ENCODE measurements around the gene SYVN1. TPM values are rescaled to one million over a fixed set of nuclear protein-coding genes. Genes with fewer than 3 reads are reported as not detected.

SYVN1 gene
- polyA plus RNA-seq, 2 of the 4 experiments (the other 2 are of a cell fraction), result 21.4 to 25.1 TPM

DNA sequence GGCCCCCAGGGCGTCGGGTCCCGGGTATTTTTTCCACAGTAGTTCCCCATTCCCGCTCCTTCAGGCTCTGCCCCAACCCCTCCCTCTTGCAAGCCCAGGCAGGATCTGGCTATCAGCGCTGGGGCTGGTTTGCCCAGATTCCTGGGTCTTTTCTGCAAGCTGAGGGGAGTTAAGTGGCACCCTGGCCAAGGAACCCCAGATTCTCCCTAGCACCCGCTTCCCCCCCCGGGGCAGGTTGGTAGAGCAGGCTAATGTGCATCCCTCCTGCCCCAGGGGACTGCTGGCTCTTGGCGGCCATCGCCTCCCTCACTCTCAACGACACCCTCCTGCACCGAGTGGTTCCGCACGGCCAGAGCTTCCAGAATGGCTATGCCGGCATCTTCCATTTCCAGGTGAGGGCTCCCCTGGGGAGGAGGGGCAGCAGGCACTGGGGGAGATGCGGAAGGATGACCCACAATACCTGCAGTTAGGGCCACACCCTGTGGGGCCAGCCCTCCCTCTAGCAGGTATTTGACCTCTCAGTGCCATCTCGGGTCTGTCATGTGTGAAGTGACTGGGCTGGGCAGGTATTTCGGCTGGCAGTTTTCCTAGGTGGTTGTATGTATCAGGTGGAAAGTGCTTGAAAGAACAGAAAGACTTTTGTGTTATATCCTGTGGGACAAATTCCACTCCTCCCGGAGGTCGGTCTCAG is 49.0 kb upstream of the SYVN1 start:
- POLR2A ChIA-PET, result interaction anchor here (0.9 to 2.3 kb wide), 2 partner anchors 61 to 72 kb away, joined by 3 to 20 read pairs; partner anchors contain the start of genes FAU, MRPL49 and TM7SF2
- ATAC-seq, result no peak
- DNase-seq (ENCODE audit: low read depth in 1 of 2, low spot score in 1 of 2), result no peak
- TF ChIP-seq SREBF2 (IDR thresholded peaks at IDR 0.05) (no peak), ZC3H11A (IDR thresholded peaks at IDR 0.05) (no peak), FOSB (CRISPR knock-in tag; IDR thresholded peaks at IDR 0.05) (no peak), KDM5A (IDR thresholded peaks at IDR 0.05) (no peak), ZSCAN20 (CRISPR knock-in tag; IDR thresholded peaks at IDR 0.05) (no peak), POLR2A (IDR thresholded peaks at IDR 0.05; ENCODE audit: low read length) (no peak), FOXS1 (CRISPR knock-in tag; IDR thresholded peaks at IDR 0.05) (no peak), HOXB5 (CRISPR knock-in tag; IDR thresholded peaks at IDR 0.05) (no peak)
- TF ChIP-seq, protein P1, sequence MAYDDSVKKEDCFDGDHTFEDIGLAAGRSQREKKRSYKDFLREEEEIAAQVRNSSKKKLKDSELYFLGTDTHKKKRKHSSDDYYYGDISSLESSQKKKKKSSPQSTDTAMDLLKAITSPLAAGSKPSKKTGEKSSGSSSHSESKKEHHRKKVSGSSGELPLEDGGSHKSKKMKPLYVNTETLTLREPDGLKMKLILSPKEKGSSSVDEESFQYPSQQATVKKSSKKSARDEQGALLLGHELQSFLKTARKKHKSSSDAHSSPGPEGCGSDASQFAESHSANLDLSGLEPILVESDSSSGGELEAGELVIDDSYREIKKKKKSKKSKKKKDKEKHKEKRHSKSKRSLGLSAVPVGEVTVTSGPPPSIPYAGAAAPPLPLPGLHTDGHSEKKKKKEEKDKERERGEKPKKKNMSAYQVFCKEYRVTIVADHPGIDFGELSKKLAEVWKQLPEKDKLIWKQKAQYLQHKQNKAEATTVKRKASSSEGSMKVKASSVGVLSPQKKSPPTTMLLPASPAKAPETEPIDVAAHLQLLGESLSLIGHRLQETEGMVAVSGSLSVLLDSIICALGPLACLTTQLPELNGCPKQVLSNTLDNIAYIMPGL (CRISPR knock-in tag; IDR thresholded peaks at IDR 0.05; ENCODE audit: borderline replicate concordance), result no peak
- TF ChIP-seq, protein P2, sequence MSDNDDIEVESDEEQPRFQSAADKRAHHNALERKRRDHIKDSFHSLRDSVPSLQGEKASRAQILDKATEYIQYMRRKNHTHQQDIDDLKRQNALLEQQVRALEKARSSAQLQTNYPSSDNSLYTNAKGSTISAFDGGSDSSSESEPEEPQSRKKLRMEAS (IDR thresholded peaks at IDR 0.05), result no peak
- CTCF ChIA-PET, result interaction anchor here (1.2 to 3.9 kb wide), 2 partner anchors 22 to 132 kb away, joined by 3 to 22 read pairs; no protein-coding TSS in a partner anchor
- no peak for FAIRE-seq
- no peaks in the 10 kb centered on the region for H3K9me3 ChIP-seq
- H3K27ac ChIP-seq, result peak overlapping the region; percentile 99; a peak in 3 of 6 replicates
- H3K4me3 ChIP-seq, result no peak overlapping the region; the same call in 1 of the 3 replicates
- peak overlapping the region; percentile 97 for H3K4me2 ChIP-seq
- WGBS (ENCODE audit: missing lambda C conversion rate), result 86% methylated on average over 17 of the region's 19 CpGs
- H3K4me1 ChIP-seq, result peaks cover 17% of the 10 kb centered on the region; the same call in 2 of the 3 replicates

DNA sequence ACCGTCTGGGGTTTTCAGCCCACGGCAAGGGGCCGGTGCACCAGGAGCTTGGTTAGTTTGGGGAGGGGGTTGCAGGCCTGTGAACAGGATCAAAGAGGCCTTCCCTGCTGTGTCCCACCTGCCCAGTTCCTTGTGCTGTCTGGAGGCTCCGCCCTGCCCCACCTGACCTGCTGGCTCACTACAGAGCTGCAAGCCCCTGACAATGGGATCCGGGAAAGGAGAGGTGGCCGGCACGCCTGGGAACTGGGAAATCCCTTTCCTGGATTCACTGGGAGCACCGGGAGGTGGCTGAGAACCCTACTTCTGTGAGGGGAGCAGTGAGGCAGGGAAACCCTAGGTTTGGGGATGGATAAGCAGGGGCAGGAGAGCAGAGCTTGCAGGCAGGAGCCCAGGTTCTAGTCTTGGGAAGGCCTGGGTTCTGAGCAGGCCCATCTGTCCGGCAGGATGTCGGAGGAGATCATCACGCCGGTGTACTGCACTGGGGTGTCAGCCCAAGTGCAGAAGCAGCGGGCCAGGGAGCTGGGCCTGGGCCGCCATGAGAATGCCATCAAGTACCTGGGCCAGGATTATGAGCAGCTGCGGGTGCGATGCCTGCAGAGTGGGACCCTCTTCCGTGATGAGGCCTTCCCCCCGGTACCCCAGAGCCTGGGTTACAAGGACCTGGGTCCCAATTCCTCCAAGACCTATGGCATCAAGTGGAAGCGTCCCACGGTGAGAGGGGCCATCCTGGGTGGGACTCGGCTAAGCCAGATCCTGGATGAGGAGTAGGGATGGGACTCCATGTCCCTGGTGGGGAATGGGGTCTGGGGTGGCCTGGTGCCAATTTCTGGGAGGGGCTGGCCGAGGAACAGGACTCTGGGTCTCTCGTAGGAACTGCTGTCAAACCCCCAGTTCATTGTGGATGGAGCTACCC is 48.2 kb upstream of the SYVN1 start:
- WGBS (ENCODE audit: missing lambda C conversion rate), result 56% methylated on average over 14 of the region's 23 CpGs
- Histone ChIP-seq H3K27ac (peak overlapping the region; percentile 99), H3K4me1 (peaks cover 17% of the 10 kb centered on the region; the same call in 2 of the 3 replicates), H3K9me3 (no peaks in the 10 kb centered on the region), H3K4me2 (peak overlapping the region; percentile 97), H3K4me3 (peak overlapping the region; percentile 97)
- TF ChIP-seq BHLHE40 (IDR thresholded peaks at IDR 0.05; ENCODE audit: low read depth, low read length) (no peak), KDM5A (IDR thresholded peaks at IDR 0.05) (0 out of 2 replicates have a peak, but pooled peaks have one; percentile 32), RAD21 (conservative IDR thresholded peaks at IDR 0.05 in 1 of 2, IDR thresholded peaks at IDR 0.05 in 1 of 2) (no peak), KDM1A (IDR thresholded peaks at IDR 0.05; ENCODE audit: low read depth) (no peak)
- TF ChIP-seq, protein P3, sequence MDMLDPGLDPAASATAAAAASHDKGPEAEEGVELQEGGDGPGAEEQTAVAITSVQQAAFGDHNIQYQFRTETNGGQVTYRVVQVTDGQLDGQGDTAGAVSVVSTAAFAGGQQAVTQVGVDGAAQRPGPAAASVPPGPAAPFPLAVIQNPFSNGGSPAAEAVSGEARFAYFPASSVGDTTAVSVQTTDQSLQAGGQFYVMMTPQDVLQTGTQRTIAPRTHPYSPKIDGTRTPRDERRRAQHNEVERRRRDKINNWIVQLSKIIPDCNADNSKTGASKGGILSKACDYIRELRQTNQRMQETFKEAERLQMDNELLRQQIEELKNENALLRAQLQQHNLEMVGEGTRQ (IDR thresholded peaks at IDR 0.05), result 0 out of 2 replicates have a peak, but pooled peaks have one; percentile 21
- DNase-seq (ENCODE audit: low read depth in 1 of 2, low spot score in 1 of 2), result peak in 1 of 2 experiments; percentile 36
- no peak for FAIRE-seq
- CTCF ChIA-PET, result interaction anchor here (0.6 to 3.9 kb wide), 12 partner anchors 13 to 204 kb away, joined by 3 to 22 read pairs (median 4); partner anchors contain the start of genes SPDYC and ZNHIT2
- peak; percentile 47 to 64; a peak in 5 of 6 replicates for ATAC-seq
- POLR2A ChIA-PET, result interaction anchor here (0.8 to 3.5 kb wide), 7 partner anchors 10 to 71 kb away, joined by 3 to 28 read pairs (median 5); partner anchors contain the start of genes FAU, MRPL49, SYVN1 and TM7SF2

DNA sequence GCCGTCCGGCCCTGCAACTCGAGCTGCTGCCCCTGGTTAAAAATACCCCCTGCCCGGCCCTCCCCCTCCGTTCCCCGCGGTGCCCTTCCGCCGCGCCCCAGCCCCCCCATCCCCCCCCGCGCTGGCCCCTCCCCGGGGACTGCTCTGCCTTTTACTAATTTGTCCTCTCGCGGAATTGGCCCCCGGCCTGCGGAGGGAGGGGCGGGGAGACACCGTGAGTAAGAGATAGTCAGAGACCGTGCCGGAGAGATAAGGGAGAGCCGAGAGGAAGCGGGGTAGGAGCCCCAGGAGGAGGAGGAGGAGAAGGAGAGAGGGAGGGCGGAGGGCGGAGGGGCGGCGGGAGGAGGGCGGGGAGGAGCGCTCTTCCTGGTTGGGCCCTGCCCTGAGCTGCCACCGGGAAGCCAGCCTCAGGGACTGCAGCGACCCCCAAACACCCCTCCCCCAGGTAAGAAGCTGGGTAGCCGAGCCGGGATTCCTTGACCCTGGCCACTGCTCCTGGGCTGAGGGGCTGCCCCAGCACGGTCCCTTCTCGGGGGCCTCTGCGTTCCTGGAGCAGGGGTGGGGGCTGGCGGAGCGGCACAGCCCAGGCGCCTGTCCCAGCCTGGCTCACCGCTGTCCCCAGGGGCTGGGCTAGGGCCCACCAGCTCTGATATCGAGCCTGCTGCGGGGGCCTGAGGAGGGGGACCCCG is 47.4 kb upstream of the SYVN1 start, which contains the start of gene CAPN1:
CAPN1 (plus strand) TSS at position 360 of the 689 bp plus-strand sequence. CDS start 774 bp downstream, outside the sequence.
- Histone ChIP-seq H3K9me3 (no peaks in the 10 kb centered on the region), H3K4me1 (peaks cover 17% of the 10 kb centered on the region; the same call in 2 of the 3 replicates), H3K27ac (peak within 1 kb of the TSS; percentile 99), H3K4me3 (peak within 1 kb of the TSS; percentile 97), H3K4me2 (peak within 1 kb of the TSS; percentile 97)
- ChIA-PET POLR2A (interaction anchor here (0.6 to 3.5 kb wide), 8 partner anchors 9 to 80 kb away, joined by 3 to 28 read pairs (median 4); partner anchors contain the start of genes FAU, MRPL49, POLA2 and SYVN1), CTCF (interaction anchor here (0.7 to 3.9 kb wide), 20 partner anchors 12 to 134 kb away, joined by 3 to 22 read pairs (median 4); partner anchors contain the start of genes FAU, MRPL49, SPDYC and ZNHIT2)
- DNase-seq (ENCODE audit: low read depth in 1 of 2, low spot score in 1 of 2) (peak; percentile 79 to 86), FAIRE-seq (no peak), ATAC-seq (peak; percentile 81 to 86)
- 4% methylated on average over 19 of the region's 43 CpGs for WGBS (ENCODE audit: missing lambda C conversion rate)
- TF ChIP-seq, protein P4, sequence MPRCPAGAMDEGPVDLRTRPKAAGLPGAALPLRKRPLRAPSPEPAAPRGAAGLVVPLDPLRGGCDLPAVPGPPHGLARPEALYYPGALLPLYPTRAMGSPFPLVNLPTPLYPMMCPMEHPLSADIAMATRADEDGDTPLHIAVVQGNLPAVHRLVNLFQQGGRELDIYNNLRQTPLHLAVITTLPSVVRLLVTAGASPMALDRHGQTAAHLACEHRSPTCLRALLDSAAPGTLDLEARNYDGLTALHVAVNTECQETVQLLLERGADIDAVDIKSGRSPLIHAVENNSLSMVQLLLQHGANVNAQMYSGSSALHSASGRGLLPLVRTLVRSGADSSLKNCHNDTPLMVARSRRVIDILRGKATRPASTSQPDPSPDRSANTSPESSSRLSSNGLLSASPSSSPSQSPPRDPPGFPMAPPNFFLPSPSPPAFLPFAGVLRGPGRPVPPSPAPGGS (IDR thresholded peaks at IDR 0.05), result 0 out of 3 replicates have a peak, but pooled peaks have one; percentile 4
- peak; percentile 41 for TF ChIP-seq POLR2A (IDR thresholded peaks at IDR 0.05; ENCODE audit: low read length)
- TF ChIP-seq, protein P5, sequence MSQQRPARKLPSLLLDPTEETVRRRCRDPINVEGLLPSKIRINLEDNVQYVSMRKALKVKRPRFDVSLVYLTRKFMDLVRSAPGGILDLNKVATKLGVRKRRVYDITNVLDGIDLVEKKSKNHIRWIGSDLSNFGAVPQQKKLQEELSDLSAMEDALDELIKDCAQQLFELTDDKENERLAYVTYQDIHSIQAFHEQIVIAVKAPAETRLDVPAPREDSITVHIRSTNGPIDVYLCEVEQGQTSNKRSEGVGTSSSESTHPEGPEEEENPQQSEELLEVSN (IDR thresholded peaks at IDR 0.05; ENCODE audit: borderline replicate concordance, low read depth), result no peak
- no peak for TF ChIP-seq HDAC2 (IDR thresholded peaks at IDR 0.05)
- peak; percentile 74; the same call in 1 of the 2 replicates for TF ChIP-seq MAZ (IDR thresholded peaks at IDR 0.05; ENCODE audit: borderline replicate concordance, low read depth, low read length)
- peak; percentile 49 for TF ChIP-seq CHD2 (IDR thresholded peaks at IDR 0.05; ENCODE audit: low read length, partially characterized antibody)
